Prostate gland (tissue), 2 donors: Measurements from ENCODE around the gene NEURL1.

Source experiments
- CTCF ChIP-seq, 4 experiments: fragments of 200-600 bp in 2 of 4; fragments of 450-650 bp in 2 of 4; sonication (generic) in 2 of 4; IDR thresholded peaks; 1 replicate in 3 of 4; 2 replicates in 1 of 4; pipeline ENCODE4 v1.5.1; 2016 to 2019; ENCODE audit warnings: antibody characterized with exemption in 4 of 4, mild to moderate bottlenecking in 2 of 4, moderate library complexity in 2 of 4
- POLR2A ChIP-seq: fragments of 450-650 bp; IDR thresholded peaks from one replicate; pipeline ENCODE4 v1.6.1; 2016; ENCODE audit warnings: antibody characterized with exemption, mild to moderate bottlenecking
- POLR2AphosphoS5 ChIP-seq: sonication (generic); formaldehyde crosslinking; IDR thresholded peaks from one replicate; pipeline ENCODE4 v1.6.1; 2017; ENCODE audit warnings: antibody characterized with exemption

GRCh38 chr10:103456074-103456660 is 37.3 kb upstream of the NEURL1 start:
- TF ChIP-seq CTCF (IDR thresholded peaks at IDR 0.05): no peak
- TF ChIP-seq POLR2A: no peak
- no peak for TF ChIP-seq POLR2AphosphoS5
